CD14-positive monocyte (primary cell): ENCODE data around the gene NOL12. TPM values are rescaled to one million over a fixed set of nuclear protein-coding genes. Genes with fewer than 3 reads are reported as not detected.

ENCODE experiments used
- DNase-seq, 3 donors: peaks; one replicate each; pipeline ENCODE4 v3.0.0-alpha.2; 2011 to 2022
- H2AFZ ChIP-seq: 2 replicates; pipeline ENCODE4 v1.6.0; 2012; ENCODE audit warnings: mild to moderate bottlenecking, low read depth, low read length, inconsistent platforms; ENCODE audit not compliant: insufficient read depth, poor library complexity, severe bottlenecking
- H3K27ac ChIP-seq, 2 donors: 1 replicate in 1 of 2; 2 replicates in 1 of 2; pipeline ENCODE4 v1.5.1; 2012 to 2013; ENCODE audit warnings: low read length in 2 of 2, control low read depth in 1 of 2, inconsistent platforms in 1 of 2, low read depth in 1 of 2, mild to moderate bottlenecking in 1 of 2
- H3K27me3 ChIP-seq, 2 donors: one replicate each; pipeline versions ENCODE4 v1.6.0 to v1.6.1; 2011 to 2013; ENCODE audit warnings: low read length in 2 of 2; ENCODE audit not compliant: control insufficient read depth in 2 of 2, insufficient read depth in 2 of 2
- H3K36me3 ChIP-seq, 2 donors: replicated peaks in 1 of 2; 1 replicate in 1 of 2; 2 replicates in 1 of 2; pipeline versions ENCODE4 v1.5.1 to v1.6.1; 2012 to 2013; ENCODE audit warnings: low read length in 2 of 2, control low read depth in 1 of 2, inconsistent platforms in 1 of 2, mild to moderate bottlenecking in 1 of 2; ENCODE audit not compliant: insufficient read depth in 2 of 2, control insufficient read depth in 1 of 2
- H3K4me1 ChIP-seq, 2 donors: 1 replicate in 1 of 2; 2 replicates in 1 of 2; pipeline versions ENCODE4 v1.5.1 to v1.6.1; 2012 to 2013; ENCODE audit warnings: low read length in 2 of 2, control low read depth in 1 of 2, inconsistent platforms in 1 of 2, mild to moderate bottlenecking in 1 of 2, moderate library complexity in 1 of 2; ENCODE audit not compliant: insufficient read depth in 2 of 2, control insufficient read depth in 1 of 2
- H3K4me2 ChIP-seq: replicated peaks from 2 replicates; pipeline ENCODE3; 2012; ENCODE audit warnings: low read length, moderate library complexity, mild to moderate bottlenecking; ENCODE audit not compliant: poor library complexity, severe bottlenecking; ENCODE audit errors: extremely low read depth
- H3K4me3 ChIP-seq, 3 experiments: fragments of 200-600 bp in 1 of 3; sonication (generic) in 1 of 3; replicated peaks in 1 of 3; 1 replicate in 2 of 3; 2 replicates in 1 of 3; pipeline ENCODE4 v1.5.1; 2011 to 2013; ENCODE audit warnings: low read length in 3 of 3, mild to moderate bottlenecking in 3 of 3, control low read depth in 2 of 3, low read depth in 2 of 3, inconsistent platforms in 1 of 3, moderate library complexity in 1 of 3
- H3K79me2 ChIP-seq: 2 replicates; pipeline ENCODE4 v1.6.0; 2012; ENCODE audit warnings: mild to moderate bottlenecking, control low read depth, inconsistent platforms, low read length, moderate library complexity; ENCODE audit not compliant: insufficient read depth
- H3K9ac ChIP-seq: 2 replicates; pipeline ENCODE4 v1.6.0; 2017; ENCODE audit warnings: low read length, mild to moderate bottlenecking; ENCODE audit not compliant: insufficient read depth, poor library complexity, severe bottlenecking
- H3K9me3 ChIP-seq, 2 donors: replicated peaks in 1 of 2; 1 replicate in 1 of 2; 2 replicates in 1 of 2; pipeline versions ENCODE4 v1.5.1 to v1.6.1; 2012 to 2013; ENCODE audit warnings: low read length in 2 of 2, control low read depth in 1 of 2; ENCODE audit not compliant: control insufficient read depth in 1 of 2, insufficient read depth in 1 of 2
- H4K20me1 ChIP-seq: 2 replicates; pipeline ENCODE4 v1.6.0; 2012; ENCODE audit warnings: mild to moderate bottlenecking, low read length, control low read depth, moderate library complexity; ENCODE audit not compliant: insufficient read depth
- H3K27ac Mint-ChIP-seq, 7 donors: one replicate each; pipeline ENCODE4 v1.8.0; 2020; ENCODE audit warnings: mild to moderate bottlenecking in 7 of 7, mixed read lengths in 7 of 7, moderate library complexity in 6 of 7, inconsistent platforms in 2 of 7
- H3K27me3 Mint-ChIP-seq, 3 donors: one replicate each; pipeline ENCODE4 v1.8.0; 2021 to 2022; ENCODE audit warnings: low read depth in 3 of 3, mild to moderate bottlenecking in 3 of 3, mixed read lengths in 3 of 3, moderate library complexity in 3 of 3, inconsistent platforms in 1 of 3
- H3K36me3 Mint-ChIP-seq, 2 donors: one replicate each; pipeline ENCODE4 v1.8.0; 2020; ENCODE audit warnings: mixed read lengths in 2 of 2, inconsistent platforms in 1 of 2, mild to moderate bottlenecking in 1 of 2
- H3K4me1 Mint-ChIP-seq: one replicate; pipeline ENCODE4 v1.8.0; 2020; ENCODE audit warnings: mild to moderate bottlenecking, mixed read lengths
- H3K4me3 Mint-ChIP-seq, 2 donors: one replicate each; pipeline ENCODE4 v1.8.0; 2020; ENCODE audit warnings: mild to moderate bottlenecking in 2 of 2, mixed read lengths in 2 of 2, moderate library complexity in 1 of 2
- H3K9me3 Mint-ChIP-seq, 7 donors: one replicate each; pipeline ENCODE4 v1.8.0; 2020 to 2022; ENCODE audit warnings: mixed read lengths in 7 of 7, mild to moderate bottlenecking in 6 of 7, moderate library complexity in 6 of 7, inconsistent platforms in 2 of 7
- CTCF ChIP-seq: fragments of 200-600 bp; IDR thresholded peaks from one replicate; pipeline ENCODE4 v1.8.0; 2022; ENCODE audit warnings: antibody characterized with exemption, mild to moderate bottlenecking
- WGBS: methylation state at CpG from one replicate; pipeline ENCODE4 v1.1.5; 2013; ENCODE audit warnings: missing lambda C conversion rate; ENCODE audit not compliant: insufficient coverage; 5-methylcytosine and 5-hydroxymethylcytosine counted together
- intact Hi-C, 2 donors: fragments of 100-400 bp; cut with micrococcal nuclease; formaldehyde crosslinking; loops; one replicate each; pipeline versions ENCODE4 v1.15.0 to v1.15.1; 2023
- polyA plus RNA-seq, 3 donors: library from polyadenylated mRNA; depleted of rRNA in 1 of 3; unstranded in 2 of 3; stranded (reverse) in 1 of 3; fragments of 300-500 nt in 2 of 3; fragments of >200 nt in 1 of 3; fragmentation: Illumina TruSeq in 2 of 3; gene quantifications; 1 replicate in 2 of 3; 2 replicates in 1 of 3; pipeline ENCODE4 v1.2.3, GENCODE V29; 2012 to 2021

NOL12 gene
- polyA plus RNA-seq, 3 donors: 47.3 to 52.0 (median 49.2) TPM

GRCh38 chr22:37705205-37705604 is 19.1 kb downstream of the NOL12 start:
- no peak for DNase-seq
- Histone ChIP-seq H3K27ac (no peak overlapping the region), H3K9me3 (no peaks in the 10 kb centered on the region), H3K4me2 (no peak overlapping the region), H3K9ac (no peak overlapping the region), H3K4me1 (peaks cover 42 to 46% of the 10 kb centered on the region in 2 donors), H4K20me1 (no peaks in the 10 kb centered on the region), H3K27me3 (no peaks in the 10 kb centered on the region), H3K4me3 (no peak overlapping the region), H2AFZ (no peak overlapping the region), H3K36me3 (no peaks in the 10 kb centered on the region), H3K79me2 (no peaks in the 10 kb centered on the region)
- peaks cover 41% of the 10 kb centered on the region for H3K4me1 Mint-ChIP-seq
- peak overlapping the region in 1 of 7 donors; percentile 40 for H3K27ac Mint-ChIP-seq
- no peak for TF ChIP-seq CTCF
- H3K4me3 Mint-ChIP-seq: peak overlapping the region in 1 of 2 donors; percentile 28
- peaks cover 0 to 2% (median 0%) of the 10 kb centered on the region in 7 donors for H3K9me3 Mint-ChIP-seq
- peaks cover 0 to 3% (median 1%) of the 10 kb centered on the region in 3 donors for H3K27me3 Mint-ChIP-seq
- H3K36me3 Mint-ChIP-seq: peaks cover 28 to 60% of the 10 kb centered on the region in 2 donors
- WGBS: 100% methylated on average over 2 of the region's 3 CpGs
- intact Hi-C loops: no loop called here

- Histone ChIP-seq H2AFZ (peak overlapping the region; percentile 59), H3K4me2 (peak overlapping the region; percentile 36), H3K9ac (peak overlapping the region; percentile 19), H3K27me3 (no peaks in the 10 kb centered on the region), H3K4me3 (peak overlapping the region in 1 of 3 experiments; percentile 40), H4K20me1 (no peaks in the 10 kb centered on the region), H3K27ac (peak overlapping the region; percentile 32 to 58), H3K9me3 (no peaks in the 10 kb centered on the region), H3K4me1 (peaks cover 17 to 21% of the 10 kb centered on the region in 2 donors), H3K36me3 (peaks cover 0 to 2% of the 10 kb centered on the region in 2 donors), H3K79me2 (no peaks in the 10 kb centered on the region)
- H3K4me1 Mint-ChIP-seq: peaks cover 20% of the 10 kb centered on the region
- peaks cover 0 to 3% (median 0%) of the 10 kb centered on the region in 3 donors for H3K27me3 Mint-ChIP-seq
- DNase-seq: peak; percentile 49 to 72 (median 71)
- 51% methylated on average over 23 of the region's 25 CpGs for WGBS
- peak overlapping the region; percentile 35 to 84 for H3K4me3 Mint-ChIP-seq
- peaks cover 30 to 62% of the 10 kb centered on the region in 2 donors for H3K36me3 Mint-ChIP-seq
- H3K27ac Mint-ChIP-seq: peak overlapping the region in 6 of 7 donors; percentile 17 to 87 (median 71)
- TF ChIP-seq CTCF: no peak
- H3K9me3 Mint-ChIP-seq: peaks cover 0 to 2% (median 0%) of the 10 kb centered on the region in 7 donors
- intact Hi-C loops: no loop called here
Measured at GRCh38 chr22:37708580-37709444, 22.7 kb downstream of the NOL12 start.
